ENCODE results near the gene ANKRD16. TPM values are rescaled to one million over a fixed set of nuclear protein-coding genes. Genes with fewer than 3 reads are reported as not detected.
"Not testable (repeated sequence)": the region's sequence is repeated elsewhere in the genome, so short reads cannot be mapped to it uniquely, and the experiment has no call there.

The ANKRD16 gene
- total RNA-seq, 4 donors from 2014 or later: 9.0 to 23.3 (median 16.6) TPM

DNA sequence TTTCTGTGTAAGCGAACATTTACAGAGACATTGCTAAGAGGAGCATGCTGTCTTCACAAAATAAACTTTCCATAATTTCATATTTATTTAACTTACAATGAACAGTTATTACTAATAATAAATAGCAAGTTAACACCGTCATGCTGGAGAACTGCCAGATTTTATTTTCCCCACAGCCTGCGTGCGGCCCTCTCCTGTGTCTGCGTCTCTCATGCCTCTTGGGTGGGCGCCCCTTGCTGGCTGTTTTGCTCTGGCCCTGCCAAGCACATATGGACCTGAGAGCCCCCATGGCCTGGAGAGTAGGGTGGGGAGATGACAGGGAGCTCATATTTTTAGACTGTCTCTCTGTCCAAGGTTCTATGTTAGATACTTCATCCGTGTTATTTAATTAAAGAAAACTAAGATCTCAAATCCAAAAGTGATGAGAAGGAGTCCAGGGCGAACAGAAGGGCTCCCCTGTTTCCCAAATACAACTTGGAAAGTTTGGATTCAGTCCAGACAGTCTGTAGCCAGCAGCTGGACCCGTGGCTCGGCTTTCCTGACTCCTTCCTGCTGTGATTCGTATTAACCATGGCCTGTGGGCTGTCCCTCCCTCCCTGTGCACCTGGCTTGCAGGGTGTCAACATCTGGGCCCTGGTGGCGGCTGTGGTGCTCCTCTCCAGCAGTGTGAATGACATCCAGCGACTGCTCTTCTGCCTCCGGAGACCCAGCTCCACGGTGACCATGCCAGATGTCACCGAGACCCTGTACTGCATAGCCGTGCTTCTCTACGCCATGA, 20.8 kb upstream of the ANKRD16 start:
- no peak for TF ChIP-seq POLR2A (IDR thresholded peaks at IDR 0.05)
- TF ChIP-seq, protein P1, sequence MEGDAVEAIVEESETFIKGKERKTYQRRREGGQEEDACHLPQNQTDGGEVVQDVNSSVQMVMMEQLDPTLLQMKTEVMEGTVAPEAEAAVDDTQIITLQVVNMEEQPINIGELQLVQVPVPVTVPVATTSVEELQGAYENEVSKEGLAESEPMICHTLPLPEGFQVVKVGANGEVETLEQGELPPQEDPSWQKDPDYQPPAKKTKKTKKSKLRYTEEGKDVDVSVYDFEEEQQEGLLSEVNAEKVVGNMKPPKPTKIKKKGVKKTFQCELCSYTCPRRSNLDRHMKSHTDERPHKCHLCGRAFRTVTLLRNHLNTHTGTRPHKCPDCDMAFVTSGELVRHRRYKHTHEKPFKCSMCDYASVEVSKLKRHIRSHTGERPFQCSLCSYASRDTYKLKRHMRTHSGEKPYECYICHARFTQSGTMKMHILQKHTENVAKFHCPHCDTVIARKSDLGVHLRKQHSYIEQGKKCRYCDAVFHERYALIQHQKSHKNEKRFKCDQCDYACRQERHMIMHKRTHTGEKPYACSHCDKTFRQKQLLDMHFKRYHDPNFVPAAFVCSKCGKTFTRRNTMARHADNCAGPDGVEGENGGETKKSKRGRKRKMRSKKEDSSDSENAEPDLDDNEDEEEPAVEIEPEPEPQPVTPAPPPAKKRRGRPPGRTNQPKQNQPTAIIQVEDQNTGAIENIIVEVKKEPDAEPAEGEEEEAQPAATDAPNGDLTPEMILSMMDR (IDR thresholded peaks at IDR 0.05): no peak
- 82 to 87% methylated on average over 18 of the region's 18 CpGs for WGBS, 2 donors
- H3K4me3 ChIP-seq (ENCODE audit: low read depth, poor library complexity, severe bottlenecking): no peak overlapping the region
- intact Hi-C loops (cut with DNase I; ENCODE audit: low total_unique reads): no loop called here
- DNase-seq (ENCODE audit: low spot score in 2 of 2): no peak

DNA sequence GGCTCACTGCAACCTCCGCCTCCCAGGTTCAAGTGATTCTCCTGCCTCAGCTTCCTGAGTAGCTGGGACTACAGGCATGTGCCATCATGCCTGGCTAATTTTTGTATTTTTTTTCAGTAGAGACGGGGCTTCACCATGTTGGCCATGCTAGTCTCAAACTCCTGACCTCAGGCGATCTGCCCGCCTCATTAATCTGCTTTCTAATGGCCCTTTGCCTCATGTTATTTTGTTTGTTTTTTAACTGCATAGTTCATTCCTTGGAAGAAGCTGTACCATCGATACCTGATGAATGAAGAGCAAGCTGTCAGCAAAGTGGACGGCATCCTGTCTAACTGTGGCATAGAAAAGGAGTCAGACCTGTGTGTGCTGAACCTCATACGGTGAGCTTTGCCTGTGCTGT, 19.0 kb upstream of the ANKRD16 start:
- DNase-seq (ENCODE audit: low spot score in 2 of 2); H3K4me3 ChIP-seq (ENCODE audit: low read depth, poor library complexity, severe bottlenecking); intact Hi-C loops (cut with DNase I; ENCODE audit: low total_unique reads): not testable (repeated sequence)
- WGBS, 2 donors: 91 to 93% methylated on average over 7 of the region's 7 CpGs

DNA sequence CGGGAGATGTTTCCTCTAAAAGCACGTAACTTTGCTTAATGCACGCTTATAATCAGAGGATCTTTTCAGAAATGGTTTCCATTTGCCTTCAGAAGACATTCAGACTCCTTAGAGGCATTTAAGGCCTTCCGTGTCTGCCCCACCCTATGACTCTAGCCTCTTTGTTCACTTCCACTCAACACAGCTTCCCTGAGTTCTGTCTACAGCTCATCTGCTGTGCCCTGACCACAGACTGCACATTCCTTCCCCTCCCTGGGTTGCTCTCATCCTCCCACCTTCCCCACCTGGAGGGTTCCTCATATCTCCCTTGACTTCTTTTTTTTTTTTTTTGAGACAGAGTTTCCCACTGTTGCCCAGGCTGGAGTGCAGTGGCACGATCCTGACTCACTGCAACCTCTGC, 17.0 kb upstream of the ANKRD16 start:
- no peak for TF ChIP-seq POLR2A (IDR thresholded peaks at IDR 0.05)
- TF ChIP-seq, protein P1 (IDR thresholded peaks at IDR 0.05): no peak
- intact Hi-C loops (cut with DNase I; ENCODE audit: low total_unique reads): no loop called here
- 95% methylated on average over 5 of the region's 5 CpGs for WGBS, 2 donors
- no peak for DNase-seq (ENCODE audit: low spot score in 2 of 2)
- H3K4me3 ChIP-seq (ENCODE audit: low read depth, poor library complexity, severe bottlenecking): no peak overlapping the region

DNA sequence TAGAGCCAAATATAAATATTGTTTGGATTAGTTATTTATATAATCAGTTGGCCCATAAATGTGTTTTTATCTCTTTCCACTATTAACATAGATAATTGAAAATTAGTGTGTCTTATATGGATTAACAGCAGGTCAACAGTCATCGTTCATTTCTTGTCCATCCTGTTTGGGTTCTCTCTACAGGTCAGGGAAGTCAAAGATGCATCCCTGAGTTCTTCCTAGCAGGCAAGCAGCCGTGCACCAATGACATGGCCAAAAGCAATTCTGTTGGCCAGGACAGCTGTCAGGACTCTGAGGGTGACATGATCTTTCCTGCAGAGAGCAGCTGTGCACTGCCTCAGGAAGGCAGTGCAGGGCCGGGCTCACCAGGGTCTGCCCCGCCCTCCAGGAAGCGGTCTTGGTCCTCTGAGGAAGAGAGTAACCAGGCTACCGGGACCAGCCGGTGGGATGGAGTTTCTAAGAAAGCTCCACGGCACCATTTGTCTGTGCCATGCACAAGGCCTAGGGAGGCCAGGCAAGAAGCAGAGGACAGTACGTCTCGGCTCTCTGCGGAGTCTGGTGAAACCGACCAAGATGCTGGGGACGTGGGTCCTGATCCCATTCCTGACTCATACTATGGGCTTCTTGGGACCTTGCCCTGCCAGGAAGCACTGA, 16.3 kb upstream of the ANKRD16 start:
- H3K4me3 ChIP-seq (ENCODE audit: low read depth, poor library complexity, severe bottlenecking): no peak overlapping the region
- intact Hi-C loops (cut with DNase I; ENCODE audit: low total_unique reads): no loop called here
- TF ChIP-seq, protein P1 (IDR thresholded peaks at IDR 0.05): no peak
- TF ChIP-seq POLR2A (IDR thresholded peaks at IDR 0.05): no peak
- DNase-seq (ENCODE audit: low spot score in 2 of 2): peak in 1 of 2 donors; percentile 50
- WGBS, 2 donors: 86 to 92% methylated on average over 13 of the region's 13 CpGs

DNA sequence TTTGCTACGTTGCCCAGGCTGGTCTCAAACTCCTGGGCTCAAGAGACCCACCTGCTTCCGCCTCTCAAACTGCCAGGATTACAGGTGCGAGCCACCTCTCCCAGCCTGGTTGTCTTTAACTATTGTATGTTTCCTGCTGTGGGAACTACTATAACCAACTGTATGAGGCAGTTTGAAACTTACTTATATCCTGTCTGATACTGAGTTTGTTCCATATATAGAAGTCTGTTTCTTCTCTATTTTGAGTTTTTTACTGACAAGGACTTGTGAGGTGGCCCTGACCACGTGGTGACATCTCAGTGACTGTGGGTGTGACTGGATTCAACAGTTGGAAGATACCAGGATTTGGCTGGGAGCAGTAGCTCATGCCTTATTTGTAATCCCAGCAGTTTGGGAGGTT, 14.5 kb upstream of the ANKRD16 start:
- TF ChIP-seq, protein P1 (IDR thresholded peaks at IDR 0.05): no peak
- TF ChIP-seq POLR2A (IDR thresholded peaks at IDR 0.05): no peak
- no peak overlapping the region for H3K4me3 ChIP-seq (ENCODE audit: low read depth, poor library complexity, severe bottlenecking)
- intact Hi-C loops (cut with DNase I; ENCODE audit: low total_unique reads): no loop called here
- peak in 1 of 2 donors; percentile 56 for DNase-seq (ENCODE audit: low spot score in 2 of 2)
- 72 to 75% methylated on average over 4 of the region's 4 CpGs for WGBS, 2 donors

DNA sequence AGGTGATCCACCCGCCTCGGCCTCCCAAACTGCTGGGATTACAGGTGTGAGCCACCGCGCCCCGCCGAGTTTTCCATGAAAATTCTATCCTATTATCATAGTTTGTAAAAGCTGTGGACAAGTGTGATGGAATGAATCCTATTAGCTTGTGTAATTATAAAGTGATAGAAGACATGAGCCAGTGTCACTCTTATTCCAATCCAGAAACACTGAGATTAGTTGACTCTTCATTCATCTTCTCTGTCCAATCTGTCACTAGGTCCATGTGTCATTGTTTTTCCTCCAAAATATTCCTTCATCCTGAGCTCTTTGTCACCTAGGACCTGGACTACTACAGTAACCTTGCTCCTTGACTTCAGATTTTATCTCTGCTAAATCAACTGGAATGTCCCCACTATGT, 13.9 kb upstream of the ANKRD16 start:
- intact Hi-C loops (cut with DNase I; ENCODE audit: low total_unique reads): no loop called here
- DNase-seq (ENCODE audit: low spot score in 2 of 2): peak in 1 of 2 donors; percentile 39
- TF ChIP-seq POLR2A (IDR thresholded peaks at IDR 0.05): no peak
- TF ChIP-seq, protein P1 (IDR thresholded peaks at IDR 0.05): no peak
- H3K4me3 ChIP-seq (ENCODE audit: low read depth, poor library complexity, severe bottlenecking): no peak overlapping the region
- 97 to 99% methylated on average over 6 of the region's 6 CpGs for WGBS, 2 donors
